Activated naive CD8-positive, alpha-beta T cell treated with anti-CD3 and anti-CD28 coated beads for 36 hours (primary cell): ENCODE measurements around the gene CTSA. TPM values are rescaled to one million over a fixed set of nuclear protein-coding genes. Genes with fewer than 3 reads are reported as not detected.
"Not testable (repeated sequence)": the region's sequence is repeated elsewhere in the genome, so short reads cannot be mapped to it uniquely, and the experiment has no call there.

Source experiments
- DNase-seq: peaks from one replicate; pipeline ENCODE4 v3.0.0; 2021
- H3K27ac Mint-ChIP-seq: one replicate; pipeline ENCODE4 v1.8.0; 2022; ENCODE audit warnings: mild to moderate bottlenecking, moderate library complexity, mixed read lengths
- H3K27me3 Mint-ChIP-seq: one replicate; pipeline ENCODE4 v1.8.0; 2022; ENCODE audit warnings: mild to moderate bottlenecking, mixed read lengths
- H3K36me3 Mint-ChIP-seq: one replicate; pipeline ENCODE4 v1.8.0; 2021; ENCODE audit warnings: mild to moderate bottlenecking, mixed read lengths
- H3K4me1 Mint-ChIP-seq: one replicate; pipeline ENCODE4 v1.8.0; 2021; ENCODE audit warnings: mixed read lengths
- H3K4me3 Mint-ChIP-seq: one replicate; pipeline ENCODE4 v1.8.0; 2022; ENCODE audit warnings: mild to moderate bottlenecking, moderate library complexity, mixed read lengths
- H3K9me3 Mint-ChIP-seq: one replicate; pipeline ENCODE4 v1.8.0; 2022; ENCODE audit warnings: mixed read lengths
- total RNA-seq, 2 experiments: library from RNA; stranded (reverse); gene quantifications; one replicate each; pipeline ENCODE4 v1.2.3, GENCODE V29; 2021

Gene CTSA
- total RNA-seq, 2 experiments from 2014 or later, result 45.2 to 45.7 TPM

DNA sequence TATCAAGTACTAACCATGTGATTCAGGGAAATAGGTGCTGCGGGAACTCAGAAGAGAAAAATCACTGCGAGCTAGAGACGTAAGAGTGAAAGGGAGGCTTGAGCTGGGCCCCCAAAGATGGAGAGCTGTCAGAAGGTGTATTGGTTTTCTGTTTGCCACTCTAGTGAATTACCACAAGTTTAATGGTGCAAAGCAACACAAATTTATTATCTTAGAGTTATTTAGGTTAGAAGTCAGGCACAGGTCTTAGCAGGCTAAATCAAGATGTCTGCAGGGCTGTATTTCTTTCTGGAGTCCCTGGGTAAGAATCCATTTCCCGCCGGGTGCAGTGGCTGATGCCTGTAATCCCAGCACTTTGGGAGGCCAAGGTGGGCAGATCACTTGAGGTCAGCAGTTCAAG is 31.2 kb upstream of the CTSA start:
- Mint-ChIP-seq H3K4me1 (peaks cover 31% of the 10 kb centered on the region), H3K36me3 (peaks cover 8% of the 10 kb centered on the region), H3K9me3 (no peaks in the 10 kb centered on the region), H3K27ac (no peak overlapping the region), H3K4me3 (no peak overlapping the region), H3K27me3 (no peaks in the 10 kb centered on the region)
- DNase-seq, result no peak

DNA sequence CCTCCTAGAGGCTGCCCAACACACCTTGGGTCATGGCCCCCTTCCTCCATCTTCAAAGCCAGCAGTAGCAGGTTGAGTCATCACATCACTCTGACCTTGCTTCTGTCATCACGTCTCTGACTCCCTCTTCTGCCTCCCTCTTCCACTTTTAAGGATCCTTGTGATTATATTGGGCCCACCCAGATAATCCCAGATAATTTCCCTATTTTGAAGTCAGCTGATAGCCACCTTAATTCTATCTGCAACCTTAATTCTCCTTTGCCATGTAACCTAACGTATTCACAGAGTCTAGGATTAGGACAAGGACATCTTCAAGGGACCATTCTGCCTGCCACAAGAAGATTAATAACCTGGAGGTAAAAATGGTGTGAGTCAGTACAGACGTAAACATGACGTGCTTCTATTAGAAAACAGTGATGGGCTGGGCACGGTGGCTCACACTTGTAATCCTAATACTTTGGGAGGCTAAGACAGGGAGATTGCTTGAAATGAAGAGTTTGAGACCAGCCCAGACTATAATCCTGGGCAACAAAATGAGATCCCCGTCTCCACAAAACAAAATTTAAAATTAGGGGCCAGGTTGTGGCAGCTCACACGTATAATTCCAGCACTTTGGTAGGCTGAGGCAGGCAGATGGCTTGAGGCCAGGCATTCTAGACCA is 30.4 kb upstream of the CTSA start:
- Mint-ChIP-seq H3K27me3 (no peaks in the 10 kb centered on the region), H3K4me3 (no peak overlapping the region), H3K36me3 (peaks cover 8% of the 10 kb centered on the region), H3K27ac (no peak overlapping the region), H3K4me1 (peaks cover 26% of the 10 kb centered on the region), H3K9me3 (no peaks in the 10 kb centered on the region)
- no peak for DNase-seq

- Mint-ChIP-seq H3K36me3 (peaks cover 8% of the 10 kb centered on the region), H3K9me3 (no peaks in the 10 kb centered on the region), H3K4me1 (peaks cover 24% of the 10 kb centered on the region), H3K4me3 (no peak overlapping the region), H3K27ac (no peak overlapping the region), H3K27me3 (no peaks in the 10 kb centered on the region)
- no peak for DNase-seq
These were observed 29.7 kb upstream of the CTSA start for GRCh38 chr20:45861221-45862075.

DNA sequence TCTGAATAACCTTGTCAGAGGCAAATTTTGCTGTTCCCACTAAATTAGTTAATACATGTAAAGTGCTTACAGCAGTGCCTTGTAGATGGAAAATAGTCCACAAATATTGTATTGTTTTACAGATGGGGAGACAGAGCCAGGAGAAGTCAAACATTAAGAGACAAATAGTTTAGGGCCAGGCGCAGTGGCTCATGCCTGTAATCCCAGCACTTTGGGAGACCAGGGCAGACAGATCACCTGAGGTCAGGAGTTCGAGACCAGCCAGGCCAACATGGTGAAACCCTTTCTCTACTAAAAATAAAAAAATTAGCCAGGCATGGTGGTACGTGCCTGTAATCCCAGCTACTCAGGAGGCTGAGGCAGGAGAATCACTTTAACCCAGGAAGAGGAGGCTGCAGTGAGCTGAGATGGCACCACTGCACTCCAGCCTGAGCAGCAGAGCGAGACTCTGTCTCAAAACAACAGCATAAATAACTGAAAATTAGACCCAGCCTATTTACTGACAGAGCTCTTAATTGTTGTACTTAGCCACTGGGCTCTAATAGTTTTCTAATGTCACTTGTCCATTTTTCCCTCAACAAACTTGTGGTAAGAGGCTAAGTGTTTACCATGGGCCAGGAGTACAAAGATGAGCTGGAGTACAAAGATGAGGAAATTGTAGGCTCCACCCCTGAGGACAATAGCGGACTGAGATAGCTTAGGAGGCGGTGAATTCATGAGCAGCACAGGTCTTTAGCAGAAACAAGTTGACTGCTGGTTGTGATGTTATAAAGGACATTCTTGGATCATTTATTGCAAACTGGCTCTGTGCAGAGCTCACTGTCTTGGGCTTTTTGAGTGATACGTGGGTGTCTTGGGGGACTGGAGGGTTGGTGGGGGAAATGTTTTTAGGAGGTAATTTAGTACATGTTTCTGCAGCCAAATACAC is 27.3 kb upstream of the CTSA start:
- Mint-ChIP-seq H3K9me3 (no peaks in the 10 kb centered on the region), H3K27ac (no peak overlapping the region), H3K4me1 (peaks cover 10% of the 10 kb centered on the region), H3K27me3 (no peaks in the 10 kb centered on the region), H3K4me3 (no peak overlapping the region), H3K36me3 (peaks cover 8% of the 10 kb centered on the region)
- DNase-seq, result no peak

GRCh38 chr20:45866454-45866853 is 24.7 kb upstream of the CTSA start:
- no peak overlapping the region for H3K4me3 Mint-ChIP-seq
- peaks cover 2% of the 10 kb centered on the region for H3K36me3 Mint-ChIP-seq
- H3K9me3 Mint-ChIP-seq, result no peaks in the 10 kb centered on the region
- DNase-seq, result no peak
- no peak overlapping the region for H3K27ac Mint-ChIP-seq
- H3K4me1 Mint-ChIP-seq, result no peaks in the 10 kb centered on the region
- H3K27me3 Mint-ChIP-seq, result no peaks in the 10 kb centered on the region

- H3K27ac Mint-ChIP-seq, result no peak overlapping the region
- DNase-seq, result no peak
- H3K4me3 Mint-ChIP-seq, result no peak overlapping the region
- no peaks in the 10 kb centered on the region for H3K9me3 Mint-ChIP-seq
- H3K36me3 Mint-ChIP-seq, result peaks cover 2% of the 10 kb centered on the region
- no peaks in the 10 kb centered on the region for H3K4me1 Mint-ChIP-seq
- no peaks in the 10 kb centered on the region for H3K27me3 Mint-ChIP-seq
These were observed 23.9 kb upstream of the CTSA start for GRCh38 chr20:45867136-45867818.

DNA sequence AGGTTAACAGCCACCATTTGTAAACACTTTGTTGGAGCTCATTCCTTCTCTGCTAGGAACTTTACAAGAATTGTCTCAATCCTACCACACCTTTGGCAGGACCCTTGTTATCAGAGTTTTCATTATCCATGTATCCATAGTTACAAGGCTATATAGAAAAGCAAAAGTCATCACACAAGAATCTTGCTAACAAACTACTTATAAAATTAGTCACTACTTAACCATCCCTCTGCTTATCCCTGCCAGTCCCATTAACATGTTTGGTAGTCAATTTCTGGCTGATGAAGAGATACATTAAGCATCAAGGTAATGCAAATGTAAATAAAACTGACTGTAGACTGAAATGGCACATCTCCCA is 23.3 kb upstream of the CTSA start:
- DNase-seq, result no peak
- Mint-ChIP-seq H3K4me3 (no peak overlapping the region), H3K27ac (no peak overlapping the region), H3K9me3 (no peaks in the 10 kb centered on the region), H3K4me1 (no peaks in the 10 kb centered on the region), H3K27me3 (no peaks in the 10 kb centered on the region), H3K36me3 (peaks cover 2% of the 10 kb centered on the region)

GRCh38 chr20:45872626-45873025 is 18.5 kb upstream of the CTSA start:
- Mint-ChIP-seq H3K4me1 (no peaks in the 10 kb centered on the region), H3K27ac (no peak overlapping the region), H3K27me3 (no peaks in the 10 kb centered on the region), H3K36me3 (no peaks in the 10 kb centered on the region), H3K4me3 (no peak overlapping the region), H3K9me3 (no peaks in the 10 kb centered on the region)
- DNase-seq, result no peak

- H3K4me1 Mint-ChIP-seq, result no peaks in the 10 kb centered on the region
- no peak overlapping the region for H3K4me3 Mint-ChIP-seq
- no peak for DNase-seq
- H3K27me3 Mint-ChIP-seq, result no peaks in the 10 kb centered on the region
- no peaks in the 10 kb centered on the region for H3K9me3 Mint-ChIP-seq
- H3K27ac Mint-ChIP-seq, result no peak overlapping the region
- no peaks in the 10 kb centered on the region for H3K36me3 Mint-ChIP-seq
These were observed 17.6 kb upstream of the CTSA start for GRCh38 chr20:45873409-45874103.

DNA sequence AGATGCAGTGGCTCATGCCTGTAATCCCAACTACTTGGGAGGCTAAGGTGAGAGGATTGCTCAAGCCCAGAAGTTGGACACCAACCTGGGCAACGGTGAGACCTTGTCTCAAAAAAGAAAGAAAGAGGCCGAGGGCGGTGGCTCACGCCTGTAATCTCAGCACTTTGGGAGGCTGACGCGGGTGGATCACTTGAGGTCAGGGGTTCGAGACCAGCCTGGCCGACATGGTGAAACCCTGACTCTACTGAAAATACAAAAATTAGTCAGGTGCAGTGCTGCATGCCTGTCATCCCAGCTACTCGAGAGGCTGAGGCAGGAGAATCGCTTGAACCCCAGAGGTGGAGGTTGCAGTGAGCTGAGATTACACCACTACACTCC is 17.0 kb upstream of the CTSA start:
- H3K27ac Mint-ChIP-seq, H3K36me3 Mint-ChIP-seq, H3K9me3 Mint-ChIP-seq, H3K27me3 Mint-ChIP-seq, DNase-seq, H3K4me3 Mint-ChIP-seq, H3K4me1 Mint-ChIP-seq: not testable (repeated sequence)

- H3K4me1 Mint-ChIP-seq, result no peaks in the 10 kb centered on the region
- DNase-seq, result no peak
- no peak overlapping the region for H3K27ac Mint-ChIP-seq
- no peaks in the 10 kb centered on the region for H3K36me3 Mint-ChIP-seq
- no peaks in the 10 kb centered on the region for H3K9me3 Mint-ChIP-seq
- H3K4me3 Mint-ChIP-seq, result no peak overlapping the region
- H3K27me3 Mint-ChIP-seq, result no peaks in the 10 kb centered on the region
These were observed 16.6 kb upstream of the CTSA start for GRCh38 chr20:45874576-45874975.

DNA sequence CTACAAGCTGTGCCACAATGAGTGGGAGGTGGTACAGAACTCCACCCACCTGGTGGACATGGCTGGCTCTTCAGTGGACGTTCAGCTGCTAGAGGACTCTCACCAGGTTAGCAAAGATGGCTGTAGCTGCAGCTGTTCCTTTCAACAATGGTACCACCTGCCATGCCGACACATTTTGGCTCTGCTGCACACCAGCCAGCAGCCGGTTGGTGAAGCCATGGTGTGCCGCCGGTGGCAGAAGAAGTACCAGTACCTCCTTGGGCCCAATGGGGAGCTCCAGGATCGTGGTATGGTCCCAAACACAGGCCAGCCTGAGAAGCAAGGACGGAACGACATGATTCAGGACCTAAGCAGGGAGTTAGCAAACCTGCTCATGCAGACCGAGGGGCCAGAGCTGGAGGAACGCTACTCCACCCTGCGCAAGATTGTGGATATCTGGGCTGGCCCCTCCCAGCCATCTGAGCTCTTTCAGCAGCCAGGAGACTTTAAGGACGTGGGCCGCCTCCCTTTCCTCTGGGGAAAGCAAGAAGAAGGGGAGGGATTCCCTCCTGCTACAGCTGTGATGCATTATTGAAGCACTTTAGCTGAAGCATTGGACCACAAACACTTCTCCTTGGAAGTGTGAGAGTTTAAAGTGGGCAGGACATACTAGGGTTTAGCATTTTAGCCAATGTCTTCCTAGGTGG is 12.9 kb upstream of the CTSA start:
- Mint-ChIP-seq H3K4me3 (no peak overlapping the region), H3K4me1 (peaks cover 18% of the 10 kb centered on the region), H3K27me3 (no peaks in the 10 kb centered on the region), H3K27ac (no peak overlapping the region), H3K9me3 (no peaks in the 10 kb centered on the region), H3K36me3 (peaks cover 13% of the 10 kb centered on the region)
- DNase-seq, result no peak

DNA sequence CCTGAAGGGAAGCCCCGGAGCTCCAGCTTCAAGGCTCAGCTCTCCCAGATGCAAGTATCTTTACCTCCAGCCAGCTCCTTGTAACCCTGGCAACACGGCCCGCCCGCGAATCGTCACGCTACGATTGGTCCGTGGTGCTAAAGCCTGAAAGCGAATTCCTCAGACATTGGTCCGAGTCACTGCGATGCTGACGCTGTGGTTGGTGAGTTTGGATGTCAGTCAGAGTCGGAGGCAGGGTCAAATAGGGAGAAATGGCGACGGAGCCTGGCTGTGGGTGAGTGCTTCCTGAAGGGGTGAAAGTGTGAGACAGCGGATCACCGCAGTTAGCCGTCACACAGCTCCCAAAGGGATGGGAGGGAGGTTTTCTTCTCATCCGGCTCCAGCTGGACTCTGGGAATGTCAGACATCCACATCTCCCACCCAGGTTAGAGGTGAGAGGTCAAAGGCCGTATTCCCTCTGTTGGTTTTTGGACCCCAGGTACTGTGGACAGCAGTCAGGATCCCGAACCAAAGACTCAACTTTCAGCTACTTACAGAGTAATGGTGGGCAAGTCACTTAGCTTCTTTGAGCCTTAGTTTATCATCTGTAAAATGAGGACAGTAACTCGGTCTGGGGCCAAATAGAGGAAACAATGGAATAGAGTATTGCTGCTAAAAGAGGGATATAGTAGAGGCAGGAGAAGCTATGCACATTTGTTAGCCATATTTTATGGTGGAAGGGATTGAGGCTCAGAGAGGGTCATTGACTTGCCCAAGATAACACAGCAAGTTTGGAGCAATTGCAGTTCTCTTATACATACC is 9.9 kb upstream of the CTSA start, which contains the start of gene ZSWIM1:
TSS of gene ZSWIM1 (plus strand) at position 240 of the 801 bp plus-strand sequence. CDS start 1,366 bp downstream, outside the sequence.
- H3K4me3 Mint-ChIP-seq, result peak within 1 kb of the TSS; percentile 94
- H3K4me1 Mint-ChIP-seq, result peaks cover 40% of the 10 kb centered on the region
- no peaks in the 10 kb centered on the region for H3K27me3 Mint-ChIP-seq
- H3K36me3 Mint-ChIP-seq, result peaks cover 21% of the 10 kb centered on the region
- no peaks in the 10 kb centered on the region for H3K9me3 Mint-ChIP-seq
- DNase-seq, result peak; percentile 97
- H3K27ac Mint-ChIP-seq, result peak within 1 kb of the TSS; percentile 94
